Neural progenitor cell (in vitro differentiated cells): ENCODE measurements around the gene NUDT21.
"Not testable (repeated sequence)": the region's sequence is repeated elsewhere in the genome, so short reads cannot be mapped to it uniquely, and the experiment has no call there.

Experiments
- CTCF ChIP-seq: fragments of 200-600 bp; sonication (generic); IDR thresholded peaks from 2 replicates; pipeline ENCODE4 v1.5.1; 2017; ENCODE audit warnings: antibody characterized with exemption, mild to moderate bottlenecking
- EZH2 ChIP-seq: fragments of 200-600 bp; sonication (generic); IDR thresholded peaks from 2 replicates; pipeline ENCODE4 v1.6.1; 2017; ENCODE audit warnings: antibody characterized with exemption, mild to moderate bottlenecking, moderate library complexity

GRCh38 chr16:56380778-56381485 is 70.2 kb downstream of the NUDT21 start:
- TF ChIP-seq CTCF, EZH2: not testable (repeated sequence)
